Activated T-helper 1 cell treated with anti-CD3 and anti-CD28 coated beads, Interleukin-12 subunit alpha, Interleukin-12 subunit beta, Interleukin-2, Interleukin-4 antibody, amounts not matched to agents 30 ng/mL and 10 ng/mL and 1 ng/mL, durations not matched to agents 14 hours and 24 hours and 36 hours (primary cell): ENCODE measurements around the gene EXOSC2. TPM values are rescaled to one million over a fixed set of nuclear protein-coding genes. Genes with fewer than 3 reads are reported as not detected.
A peak's percentile ranks its signal among the peaks of the same experiment; 100 is the strongest.
"Not testable (repeated sequence)": the region's sequence is repeated elsewhere in the genome, so short reads cannot be mapped to it uniquely, and the experiment has no call there.

Experiments used
- DNase-seq: peaks from one replicate; pipeline ENCODE4 v3.0.0; 2021; ENCODE audit warnings: low spot score
- H3K27ac Mint-ChIP-seq: one replicate; pipeline ENCODE4 v1.8.0; 2021; ENCODE audit warnings: mild to moderate bottlenecking, mixed read lengths
- H3K27me3 Mint-ChIP-seq: one replicate; pipeline ENCODE4 v1.8.0; 2022; ENCODE audit warnings: mild to moderate bottlenecking, moderate library complexity, mixed read lengths; ENCODE audit not compliant: insufficient read depth
- H3K36me3 Mint-ChIP-seq: one replicate; pipeline ENCODE4 v1.8.0; 2021; ENCODE audit warnings: low read depth, mixed read lengths
- H3K4me1 Mint-ChIP-seq: one replicate; pipeline ENCODE4 v1.8.0; 2021; ENCODE audit warnings: low read depth, mixed read lengths
- H3K4me3 Mint-ChIP-seq: one replicate; pipeline ENCODE4 v1.8.0; 2021; ENCODE audit warnings: mild to moderate bottlenecking, moderate library complexity, mixed read lengths
- H3K9me3 Mint-ChIP-seq: one replicate; pipeline ENCODE4 v1.8.0; 2021; ENCODE audit warnings: mixed read lengths
- intact Hi-C: fragments of 100-400 bp; cut with micrococcal nuclease; formaldehyde crosslinking; loops from one replicate; pipeline ENCODE4 v1.15.1; 2024
- total RNA-seq: library from RNA; stranded (reverse); gene quantifications from 2 replicates; pipeline ENCODE4 v1.2.3, GENCODE V29; 2022

Gene EXOSC2
- total RNA-seq, 1 donor from 2014 or later = 107 TPM

- Mint-ChIP-seq H3K9me3 (no peaks in the 10 kb centered on the region), H3K4me3 (no peak overlapping the region), H3K36me3 (no peaks in the 10 kb centered on the region), H3K27me3 (peaks cover 21% of the 10 kb centered on the region), H3K27ac (no peak overlapping the region), H3K4me1 (no peaks in the 10 kb centered on the region)
- DNase-seq = no peak
- intact Hi-C loops = no loop called here
Observed at GRCh38 chr9:130672933-130673615, 20.5 kb upstream of the EXOSC2 start.

- peaks cover 28% of the 10 kb centered on the region for H3K27me3 Mint-ChIP-seq
Observed at GRCh38 chr9:130675396-130675795, 18.2 kb upstream of the EXOSC2 start.

GRCh38 chr9:130677252-130677651 is 16.3 kb upstream of the EXOSC2 start:
- peaks cover 28% of the 10 kb centered on the region for H3K27me3 Mint-ChIP-seq
- intact Hi-C loops = no loop called here
- H3K27ac Mint-ChIP-seq = no peak overlapping the region
- no peaks in the 10 kb centered on the region for H3K9me3 Mint-ChIP-seq
- no peak overlapping the region for H3K4me3 Mint-ChIP-seq
- peaks cover 3% of the 10 kb centered on the region for H3K4me1 Mint-ChIP-seq
- no peaks in the 10 kb centered on the region for H3K36me3 Mint-ChIP-seq
- no peak for DNase-seq

More at GRCh38 chr9:130675396-130675795, 18.2 kb upstream of the EXOSC2 start:
- no peak for DNase-seq
- intact Hi-C loops = no loop called here
- Mint-ChIP-seq H3K36me3 (no peaks in the 10 kb centered on the region), H3K4me1 (no peaks in the 10 kb centered on the region), H3K27ac (no peak overlapping the region), H3K4me3 (no peak overlapping the region), H3K9me3 (no peaks in the 10 kb centered on the region)

- intact Hi-C loops = loop anchor here (5.0 kb wide), 1 partner anchor 574 kb away; no protein-coding TSS in a partner anchor
- H3K27me3 Mint-ChIP-seq = peaks cover 28% of the 10 kb centered on the region
- H3K9me3 Mint-ChIP-seq = peaks cover 5% of the 10 kb centered on the region
- H3K4me1 Mint-ChIP-seq = peaks cover 8% of the 10 kb centered on the region
- no peaks in the 10 kb centered on the region for H3K36me3 Mint-ChIP-seq
- H3K27ac Mint-ChIP-seq = no peak overlapping the region
- peak; percentile 54 for DNase-seq
- peak overlapping the region; percentile 42 for H3K4me3 Mint-ChIP-seq
Observed at GRCh38 chr9:130680836-130681768, 12.5 kb upstream of the EXOSC2 start.

GRCh38 chr9:130681769-130682420 is 11.7 kb upstream of the EXOSC2 start:
- no peaks in the 10 kb centered on the region for H3K36me3 Mint-ChIP-seq
- DNase-seq = no peak
- H3K27ac Mint-ChIP-seq = no peak overlapping the region
- H3K9me3 Mint-ChIP-seq = peaks cover 5% of the 10 kb centered on the region
- H3K4me3 Mint-ChIP-seq = peak overlapping the region; percentile 87
- peaks cover 28% of the 10 kb centered on the region for H3K27me3 Mint-ChIP-seq
- peaks cover 8% of the 10 kb centered on the region for H3K4me1 Mint-ChIP-seq
- intact Hi-C loops = loop anchor here (1.0 to 5.0 kb wide), 2 partner anchors 30 to 575 kb away; no protein-coding TSS in a partner anchor

- H3K4me1 Mint-ChIP-seq = peaks cover 10% of the 10 kb centered on the region
- peak overlapping the region; percentile 76 for H3K27ac Mint-ChIP-seq
- peak; percentile 24 for DNase-seq
- H3K9me3 Mint-ChIP-seq = peaks cover 5% of the 10 kb centered on the region
- intact Hi-C loops = loop anchor here (1.0 to 5.0 kb wide), 2 partner anchors 30 to 575 kb away; no protein-coding TSS in a partner anchor
- H3K4me3 Mint-ChIP-seq = peak overlapping the region; percentile 87
- peaks cover 28% of the 10 kb centered on the region for H3K27me3 Mint-ChIP-seq
- no peaks in the 10 kb centered on the region for H3K36me3 Mint-ChIP-seq
Observed at GRCh38 chr9:130682421-130683121, 11.0 kb upstream of the EXOSC2 start.

- peaks cover 5% of the 10 kb centered on the region for H3K9me3 Mint-ChIP-seq
- peaks cover 28% of the 10 kb centered on the region for H3K4me1 Mint-ChIP-seq
- H3K27me3 Mint-ChIP-seq = peaks cover 14% of the 10 kb centered on the region
- H3K27ac Mint-ChIP-seq = no peak overlapping the region
- DNase-seq = no peak
- no peaks in the 10 kb centered on the region for H3K36me3 Mint-ChIP-seq
- intact Hi-C loops = no loop called here
- no peak overlapping the region for H3K4me3 Mint-ChIP-seq
Observed at GRCh38 chr9:130685104-130685503, 8.5 kb upstream of the EXOSC2 start.

GRCh38 chr9:130685945-130686344 is 7.6 kb upstream of the EXOSC2 start:
- H3K9me3 Mint-ChIP-seq, H3K36me3 Mint-ChIP-seq, DNase-seq, H3K27ac Mint-ChIP-seq, intact Hi-C loops, H3K4me3 Mint-ChIP-seq: not testable (repeated sequence)
- Mint-ChIP-seq H3K27me3 (peaks cover 11% of the 10 kb centered on the region), H3K4me1 (peaks cover 34% of the 10 kb centered on the region)

GRCh38 chr9:130687615-130688014 is 6.0 kb upstream of the EXOSC2 start:
- Mint-ChIP-seq H3K4me1 (peaks cover 27% of the 10 kb centered on the region), H3K27ac (no peak overlapping the region), H3K27me3 (peaks cover 5% of the 10 kb centered on the region), H3K4me3 (no peak overlapping the region), H3K36me3 (no peaks in the 10 kb centered on the region), H3K9me3 (peaks cover 5% of the 10 kb centered on the region)
- intact Hi-C loops = no loop called here
- no peak for DNase-seq

- Mint-ChIP-seq H3K4me1 (peaks cover 30% of the 10 kb centered on the region), H3K36me3 (no peaks in the 10 kb centered on the region), H3K4me3 (no peak overlapping the region), H3K27me3 (peaks cover 3% of the 10 kb centered on the region), H3K9me3 (peaks cover 5% of the 10 kb centered on the region), H3K27ac (no peak overlapping the region)
- intact Hi-C loops = no loop called here
- no peak for DNase-seq
Observed at GRCh38 chr9:130688072-130688471, 5.5 kb upstream of the EXOSC2 start.

- Mint-ChIP-seq H3K4me3 (no peak overlapping the region), H3K9me3 (peaks cover 5% of the 10 kb centered on the region), H3K36me3 (peaks cover 3% of the 10 kb centered on the region), H3K27me3 (peaks cover 3% of the 10 kb centered on the region), H3K27ac (no peak overlapping the region), H3K4me1 (peaks cover 40% of the 10 kb centered on the region)
- DNase-seq = no peak
- intact Hi-C loops = no loop called here
Observed at GRCh38 chr9:130689572-130689936, 4.0 kb upstream of the EXOSC2 start.
